Body of pancreas (tissue), 4 donors: ENCODE data around the gene TM2D3.

ENCODE experiments used
- POLR2A ChIP-seq, 3 donors: fragments of 450-650 bp; IDR thresholded peaks; one replicate each; pipeline ENCODE4 v1.6.1; 2016; ENCODE audit warnings: antibody characterized with exemption in 3 of 3, mild to moderate bottlenecking in 2 of 3
- TF ChIP-seq, protein P1 (sequence below), 7 experiments: fragments of 450-650 bp in 4 of 7; fragments of 200-600 bp in 3 of 7; sonication (generic) in 3 of 7; IDR thresholded peaks; one replicate each; pipeline ENCODE4 v1.5.1; 2016 to 2019; ENCODE audit warnings: antibody characterized with exemption in 7 of 7

DNA sequence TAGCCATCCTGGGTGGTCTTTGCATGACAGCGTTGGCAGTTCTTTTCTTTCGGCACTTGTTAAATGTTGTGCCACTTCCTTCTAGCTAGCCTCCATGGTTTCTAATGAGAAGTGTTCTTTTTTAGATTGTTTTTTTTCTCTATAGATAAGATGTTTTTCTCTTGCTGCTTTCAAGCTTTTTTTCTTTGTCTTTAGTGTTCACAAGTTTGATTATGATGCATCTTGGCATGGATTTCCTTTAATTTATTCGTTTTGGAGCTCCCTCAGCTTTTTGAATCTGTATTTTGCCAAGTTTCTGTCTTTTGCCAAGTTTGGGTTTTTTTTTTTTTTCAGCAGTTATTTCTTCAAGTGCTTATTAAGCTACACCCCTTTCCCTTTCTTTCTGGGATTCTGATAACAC is 53.1 kb downstream of the TM2D3 start:
- TF ChIP-seq, protein P1, sequence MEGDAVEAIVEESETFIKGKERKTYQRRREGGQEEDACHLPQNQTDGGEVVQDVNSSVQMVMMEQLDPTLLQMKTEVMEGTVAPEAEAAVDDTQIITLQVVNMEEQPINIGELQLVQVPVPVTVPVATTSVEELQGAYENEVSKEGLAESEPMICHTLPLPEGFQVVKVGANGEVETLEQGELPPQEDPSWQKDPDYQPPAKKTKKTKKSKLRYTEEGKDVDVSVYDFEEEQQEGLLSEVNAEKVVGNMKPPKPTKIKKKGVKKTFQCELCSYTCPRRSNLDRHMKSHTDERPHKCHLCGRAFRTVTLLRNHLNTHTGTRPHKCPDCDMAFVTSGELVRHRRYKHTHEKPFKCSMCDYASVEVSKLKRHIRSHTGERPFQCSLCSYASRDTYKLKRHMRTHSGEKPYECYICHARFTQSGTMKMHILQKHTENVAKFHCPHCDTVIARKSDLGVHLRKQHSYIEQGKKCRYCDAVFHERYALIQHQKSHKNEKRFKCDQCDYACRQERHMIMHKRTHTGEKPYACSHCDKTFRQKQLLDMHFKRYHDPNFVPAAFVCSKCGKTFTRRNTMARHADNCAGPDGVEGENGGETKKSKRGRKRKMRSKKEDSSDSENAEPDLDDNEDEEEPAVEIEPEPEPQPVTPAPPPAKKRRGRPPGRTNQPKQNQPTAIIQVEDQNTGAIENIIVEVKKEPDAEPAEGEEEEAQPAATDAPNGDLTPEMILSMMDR (IDR thresholded peaks at IDR 0.05): no peak
- TF ChIP-seq POLR2A (IDR thresholded peaks at IDR 0.05): no peak
